Measurements from ENCODE around the gene AP1G2. TPM values are rescaled to one million over a fixed set of nuclear protein-coding genes. Genes with fewer than 3 reads are reported as not detected.
"Not testable (repeated sequence)": the region's sequence is repeated elsewhere in the genome, so short reads cannot be mapped to it uniquely, and the experiment has no call there.

AP1G2 gene
- total RNA-seq, 1 donor from 2014 or later, result 65.4 TPM

GRCh38 chr14:23588884-23589598 is 21.4 kb upstream of the AP1G2 start:
- peak overlapping the region; percentile 39 for H3K27ac Mint-ChIP-seq
- no peak overlapping the region for H3K9ac ChIP-seq

DNA sequence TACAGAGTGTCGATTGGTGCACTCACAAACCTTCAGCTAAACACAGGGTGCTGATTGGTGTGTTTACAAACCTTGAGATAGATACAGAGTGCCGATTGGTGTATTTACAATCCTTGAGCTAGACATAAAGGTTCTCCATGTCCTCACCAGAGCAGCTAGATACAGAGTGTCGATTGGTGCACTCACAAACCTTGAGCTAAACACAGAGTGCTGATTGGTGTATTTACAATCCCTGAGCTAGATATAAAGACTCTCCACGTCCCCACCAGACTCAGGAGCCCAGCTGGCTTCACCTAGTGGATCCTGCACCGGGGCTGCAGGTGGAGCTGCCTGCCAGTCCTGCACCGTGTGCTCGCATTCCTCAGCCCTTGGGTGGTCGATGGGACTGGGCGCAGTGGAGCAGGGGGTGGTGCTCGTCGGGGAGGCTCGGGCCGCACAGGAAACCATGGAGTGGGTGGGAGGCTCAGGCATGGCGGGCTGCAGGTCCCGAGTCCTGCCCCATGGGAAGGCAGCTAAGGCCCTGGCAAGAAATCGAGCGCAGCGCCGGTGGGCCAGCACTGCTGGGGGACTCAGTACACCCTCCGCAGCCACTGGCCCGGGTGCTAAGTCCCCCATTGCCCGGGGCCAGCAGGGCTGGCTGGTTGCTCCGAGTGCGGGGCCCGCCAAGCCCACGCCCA is 17.1 kb upstream of the AP1G2 start:
- not testable (repeated sequence) for H3K9me3 Mint-ChIP-seq; H3F3A ChIP-seq (ENCODE audit: low read depth); H3K36me3 ChIP-seq; H3K4me1 ChIP-seq; H2AFZ ChIP-seq (replicated peaks); H3K36me3 Mint-ChIP-seq; H3K4me3 Mint-ChIP-seq; H3K4me3 ChIP-seq; H3K9me3 ChIP-seq (ENCODE audit: low read depth); H3K27ac Mint-ChIP-seq; H3K27me3 Mint-ChIP-seq (ENCODE audit: insufficient read depth, low read depth); H3K79me2 ChIP-seq (ENCODE audit: low read depth); H3K27me3 ChIP-seq; H3K27ac ChIP-seq; H3K4me2 ChIP-seq; DNase-seq (ENCODE audit: low spot score); H4K20me1 ChIP-seq (ENCODE audit: low read depth); H3K9ac ChIP-seq
- peaks cover 14% of the 10 kb centered on the region for H3K4me1 Mint-ChIP-seq

More at GRCh38 chr14:23588884-23589598, 21.4 kb upstream of the AP1G2 start:
- H3F3A ChIP-seq (ENCODE audit: low read depth), result no peaks in the 10 kb centered on the region
- no peaks in the 10 kb centered on the region for H4K20me1 ChIP-seq (ENCODE audit: low read depth)
- H3K4me1 ChIP-seq, result no peaks in the 10 kb centered on the region
- H3K27me3 ChIP-seq, result no peaks in the 10 kb centered on the region
- H3K27me3 Mint-ChIP-seq (ENCODE audit: insufficient read depth, low read depth), result peaks cover 2% of the 10 kb centered on the region
- H3K9me3 ChIP-seq (ENCODE audit: low read depth), result no peaks in the 10 kb centered on the region
- H3K9me3 Mint-ChIP-seq, result peaks cover 7% of the 10 kb centered on the region
- no peaks in the 10 kb centered on the region for H3K36me3 ChIP-seq
- H3K4me3 Mint-ChIP-seq, result no peak overlapping the region
- peaks cover 4% of the 10 kb centered on the region for H3K4me1 Mint-ChIP-seq
- H3K27ac ChIP-seq, result no peak overlapping the region
- no peaks in the 10 kb centered on the region for H3K36me3 Mint-ChIP-seq
- TF ChIP-seq, protein P1, sequence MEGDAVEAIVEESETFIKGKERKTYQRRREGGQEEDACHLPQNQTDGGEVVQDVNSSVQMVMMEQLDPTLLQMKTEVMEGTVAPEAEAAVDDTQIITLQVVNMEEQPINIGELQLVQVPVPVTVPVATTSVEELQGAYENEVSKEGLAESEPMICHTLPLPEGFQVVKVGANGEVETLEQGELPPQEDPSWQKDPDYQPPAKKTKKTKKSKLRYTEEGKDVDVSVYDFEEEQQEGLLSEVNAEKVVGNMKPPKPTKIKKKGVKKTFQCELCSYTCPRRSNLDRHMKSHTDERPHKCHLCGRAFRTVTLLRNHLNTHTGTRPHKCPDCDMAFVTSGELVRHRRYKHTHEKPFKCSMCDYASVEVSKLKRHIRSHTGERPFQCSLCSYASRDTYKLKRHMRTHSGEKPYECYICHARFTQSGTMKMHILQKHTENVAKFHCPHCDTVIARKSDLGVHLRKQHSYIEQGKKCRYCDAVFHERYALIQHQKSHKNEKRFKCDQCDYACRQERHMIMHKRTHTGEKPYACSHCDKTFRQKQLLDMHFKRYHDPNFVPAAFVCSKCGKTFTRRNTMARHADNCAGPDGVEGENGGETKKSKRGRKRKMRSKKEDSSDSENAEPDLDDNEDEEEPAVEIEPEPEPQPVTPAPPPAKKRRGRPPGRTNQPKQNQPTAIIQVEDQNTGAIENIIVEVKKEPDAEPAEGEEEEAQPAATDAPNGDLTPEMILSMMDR (IDR thresholded peaks at IDR 0.05), result peak; percentile 78
- no peak for TF ChIP-seq EZH2phosphoT487 (IDR thresholded peaks at IDR 0.05)
- no peak for TF ChIP-seq EZH2 (IDR thresholded peaks at IDR 0.05)
- H3K4me2 ChIP-seq, result no peak overlapping the region
- peak; percentile 89 for DNase-seq (ENCODE audit: low spot score)
- peak overlapping the region; percentile 68 for H2AFZ ChIP-seq (replicated peaks)
- no peak overlapping the region for H3K4me3 ChIP-seq
- no peaks in the 10 kb centered on the region for H3K79me2 ChIP-seq (ENCODE audit: low read depth)

DNA sequence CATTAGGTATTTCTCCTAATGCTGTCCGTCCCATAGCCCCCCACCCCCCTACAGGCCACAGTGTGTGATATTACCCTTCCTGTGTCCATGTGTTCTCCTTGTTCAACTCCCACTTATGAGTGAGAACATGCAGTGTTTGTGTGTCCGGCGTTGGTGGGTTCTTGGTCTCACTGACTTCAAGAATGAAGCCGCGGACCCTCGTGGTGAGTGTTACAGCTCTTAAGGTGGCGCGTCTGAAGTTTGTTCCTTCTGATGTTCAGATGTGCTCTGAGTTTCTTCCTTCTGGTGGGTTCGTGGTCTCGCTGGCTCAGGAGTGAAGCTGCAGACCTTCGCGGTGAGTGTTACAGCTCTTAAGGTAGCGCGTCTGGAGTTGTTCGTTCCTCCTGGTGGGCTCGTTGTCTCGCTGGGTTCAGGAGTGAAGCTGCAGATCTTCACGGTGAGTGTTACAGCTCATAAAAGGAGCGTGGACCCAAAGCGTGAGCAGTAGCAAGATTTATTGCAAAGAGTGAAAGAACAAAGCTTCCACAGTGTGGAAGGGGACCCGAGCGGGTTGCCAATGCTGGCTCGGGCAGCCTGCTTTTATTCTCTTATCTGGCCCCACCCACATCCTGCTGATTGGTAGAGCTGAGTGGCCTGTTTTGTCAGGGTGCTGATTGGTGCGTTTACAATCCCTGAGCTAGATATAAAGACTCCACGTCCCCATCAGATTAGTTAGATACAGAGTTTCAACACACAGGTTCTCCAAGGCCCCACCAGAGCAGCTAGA is 16.4 kb upstream of the AP1G2 start:
- not testable (repeated sequence) for H3K36me3 Mint-ChIP-seq; H2AFZ ChIP-seq (replicated peaks); H3K4me3 Mint-ChIP-seq; H3K27me3 Mint-ChIP-seq (ENCODE audit: insufficient read depth, low read depth); H3K36me3 ChIP-seq; H3K27ac ChIP-seq; H3K79me2 ChIP-seq (ENCODE audit: low read depth); H3K27me3 ChIP-seq; H3K4me3 ChIP-seq; H3K9me3 Mint-ChIP-seq; H3K27ac Mint-ChIP-seq; H3K9me3 ChIP-seq (ENCODE audit: low read depth); H4K20me1 ChIP-seq (ENCODE audit: low read depth); H3K4me2 ChIP-seq; H3K9ac ChIP-seq; H3K4me1 ChIP-seq; DNase-seq (ENCODE audit: low spot score); H3F3A ChIP-seq (ENCODE audit: low read depth)
- peaks cover 15% of the 10 kb centered on the region for H3K4me1 Mint-ChIP-seq

- Mint-ChIP-seq H3K4me3 (no peak overlapping the region), H3K9me3 (peaks cover 2% of the 10 kb centered on the region), H3K27ac (no peak overlapping the region), H3K36me3 (no peaks in the 10 kb centered on the region), H3K27me3 (ENCODE audit: insufficient read depth, low read depth) (peaks cover 4% of the 10 kb centered on the region), H3K4me1 (peaks cover 21% of the 10 kb centered on the region)
- peaks cover 9% of the 10 kb centered on the region for H3K4me1 ChIP-seq
- DNase-seq (ENCODE audit: low spot score), result no peak
- H3K4me2 ChIP-seq, result no peak overlapping the region
- H3K4me3 ChIP-seq, result no peak overlapping the region
- no peaks in the 10 kb centered on the region for H4K20me1 ChIP-seq (ENCODE audit: low read depth)
- H3K27ac ChIP-seq, result no peak overlapping the region
- peaks cover 4% of the 10 kb centered on the region for H3F3A ChIP-seq (ENCODE audit: low read depth)
- H3K27me3 ChIP-seq, result peaks cover 5% of the 10 kb centered on the region
- no peak overlapping the region for H3K9ac ChIP-seq
- no peaks in the 10 kb centered on the region for H3K9me3 ChIP-seq (ENCODE audit: low read depth)
- no peaks in the 10 kb centered on the region for H3K79me2 ChIP-seq (ENCODE audit: low read depth)
- no peak overlapping the region for H2AFZ ChIP-seq (replicated peaks)
- no peaks in the 10 kb centered on the region for H3K36me3 ChIP-seq
- TF ChIP-seq EZH2phosphoT487 (IDR thresholded peaks at IDR 0.05) (no peak), EZH2 (IDR thresholded peaks at IDR 0.05) (no peak)
- TF ChIP-seq, protein P1 (IDR thresholded peaks at IDR 0.05), result no peak
These were observed 15.5 kb upstream of the AP1G2 start for GRCh38 chr14:23582906-23583760.
